HCT116 (cell line): ENCODE results near the gene DRAXIN. TPM values are rescaled to one million over a fixed set of nuclear protein-coding genes. Genes with fewer than 3 reads are reported as not detected.

Source experiments
- ATAC-seq: fragments of 200-7000 bp; cut with Tn5 transposase; 2 replicates; pipeline ENCODE4 v1.9.1; 2020; ENCODE audit warnings: mild to moderate bottlenecking, moderate library complexity
- BruUV-seq: library from RNA; stranded (reverse); fragments of 400-500 nt; replicated peaks from 2 replicates; lab custom pipeline; 2021; lab: Mats Ljungman, UMichigan
- CTCF ChIA-PET: fragments of 300-600 bp; sonication (Branson Sonifier 250); formaldehyde crosslinking; loops from one replicate; lab custom pipeline; 2021; ENCODE audit warnings: antibody characterized with exemption; lab: Charles Lee
- POLR2A ChIA-PET: fragments of 300-600, 350-600 bp; sonication (Branson Sonifier 250); formaldehyde crosslinking; loops from one replicate; lab custom pipeline; 2021; ENCODE audit warnings: antibody characterized with exemption; lab: Charles Lee
- RAD21 ChIA-PET, 2 experiments: fragments of 300-600 bp; sonication (Branson Sonifier 250); formaldehyde crosslinking; loops; one replicate each; lab custom pipeline; 2023; ENCODE audit warnings: low total read pairs in 2 of 2; ENCODE audit not compliant: uncharacterized antibody in 2 of 2, unreplicated experiment in 2 of 2, low non-redundant PET in 1 of 2; lab: Charles Lee
- DNase-seq: peaks from one replicate; pipeline ENCODE4 v3.0.0-alpha.2; 2010; ENCODE audit warnings: low read depth, low spot score
- H2AFZ ChIP-seq: fragments of 200-600 bp; shearing (Covaris generic), sonication (generic); 2 replicates; pipeline ENCODE4 v1.6.1; 2017; ENCODE audit warnings: low read depth, mixed run types, mixed read lengths, antibody characterized with exemption, low read length; ENCODE audit not compliant: poor library complexity, severe bottlenecking
- H3K27ac ChIP-seq: 2 replicates; pipeline ENCODE4 v1.5.1; 2012; ENCODE audit warnings: low read depth, low read length
- H3K27me3 ChIP-seq: fragments of 200-600 bp; sonication (generic); 2 replicates; pipeline ENCODE4 v1.6.1; 2016; ENCODE audit warnings: mixed run types, low read length, mixed read lengths; ENCODE audit not compliant: insufficient read depth
- H3K36me3 ChIP-seq, 2 experiments: fragments of 200-500 bp in 1 of 2; fragments of 200-600 bp in 1 of 2; sonication (Bioruptor generic) in 1 of 2; sonication (generic) in 1 of 2; 2 replicates each; pipeline versions ENCODE4 v1.5.1 to v1.6.1; 2014 to 2016; ENCODE audit warnings: low read length in 2 of 2, inconsistent platforms in 1 of 2, mixed read lengths in 1 of 2, mixed run types in 1 of 2; ENCODE audit not compliant: insufficient read depth in 2 of 2, control insufficient read depth in 1 of 2
- H3K4me1 ChIP-seq, 2 experiments: fragments of 200-600 bp in 1 of 2; sonication (generic) in 1 of 2; 2 replicates each; pipeline versions ENCODE4 v1.5.1 to v1.6.1; 2012 to 2017; ENCODE audit warnings: low read length in 2 of 2, inconsistent platforms in 1 of 2, mild to moderate bottlenecking in 1 of 2, mixed read lengths in 1 of 2, mixed run types in 1 of 2, moderate library complexity in 1 of 2; ENCODE audit not compliant: insufficient read depth in 2 of 2, control insufficient read depth in 1 of 2
- H3K4me2 ChIP-seq: fragments of 200-600 bp; sonication (generic); 2 replicates; pipeline ENCODE4 v1.6.1; 2017; ENCODE audit warnings: mixed run types, low read length, mixed read lengths
- H3K4me3 ChIP-seq, 2 experiments: fragments of 200-600 bp in 1 of 2; sonication (generic) in 1 of 2; replicated peaks in 1 of 2; 2 replicates each; pipeline ENCODE4 v1.5.1; 2011 to 2016; ENCODE audit warnings: low read length in 2 of 2, control low read depth in 1 of 2, low read depth in 1 of 2, mild to moderate bottlenecking in 1 of 2, mixed read lengths in 1 of 2, mixed run types in 1 of 2
- H3K79me2 ChIP-seq: fragments of 200-600 bp; sonication (generic); 2 replicates; pipeline ENCODE4 v1.6.1; 2017; ENCODE audit warnings: mild to moderate bottlenecking, mixed run types, low read length, moderate library complexity, mixed read lengths; ENCODE audit not compliant: insufficient read depth
- H3K9ac ChIP-seq: fragments of 200-600 bp; sonication (generic); 2 replicates; pipeline ENCODE4 v1.6.1; 2016; ENCODE audit warnings: low read length, mixed read lengths
- H3K9me2 ChIP-seq: fragments of 200-600 bp; sonication (generic), shearing (Covaris generic); 2 replicates; pipeline ENCODE4 v1.6.1; 2017; ENCODE audit warnings: mixed run types, mild to moderate bottlenecking, moderate library complexity; ENCODE audit not compliant: insufficient read depth
- H3K9me3 ChIP-seq, 2 experiments: fragments of 200-500 bp in 1 of 2; fragments of 200-600 bp in 1 of 2; sonication (Bioruptor generic) in 1 of 2; sonication (generic) in 1 of 2; 2 replicates each; pipeline ENCODE4 v1.6.1; 2014 to 2017; ENCODE audit warnings: low read length in 2 of 2, mixed read lengths in 2 of 2, inconsistent platforms in 1 of 2, low read depth in 1 of 2, mild to moderate bottlenecking in 1 of 2, mixed run types in 1 of 2, moderate library complexity in 1 of 2; ENCODE audit not compliant: control insufficient read depth in 1 of 2, insufficient read depth in 1 of 2
- H4K20me1 ChIP-seq: fragments of 200-600 bp; sonication (generic), shearing (Covaris generic); 2 replicates; pipeline ENCODE4 v1.6.1; 2017; ENCODE audit warnings: mixed run types, mild to moderate bottlenecking, moderate library complexity; ENCODE audit not compliant: insufficient read depth
- ATF3 ChIP-seq: IDR thresholded peaks from 2 replicates; pipeline ENCODE4 v1.6.1; 2012
- CTCF ChIP-seq, 3 experiments: fragments of 200-600 bp in 1 of 3; sonication (generic) in 1 of 3; IDR thresholded peaks in 2 of 3; conservative IDR thresholded peaks in 1 of 3; 2 replicates each; pipeline ENCODE4 v1.5.1; 2012 to 2017; ENCODE audit warnings: low read depth in 2 of 3, low read length in 2 of 3, antibody characterized with exemption in 1 of 3, borderline replicate concordance in 1 of 3, control low read depth in 1 of 3, mild to moderate bottlenecking in 1 of 3, mixed read lengths in 1 of 3, mixed run types in 1 of 3, moderate library complexity in 1 of 3; ENCODE audit not compliant: insufficient read depth in 1 of 3
- EGR1 ChIP-seq: IDR thresholded peaks from 2 replicates; pipeline ENCODE4 v1.6.1; 2012; ENCODE audit warnings: low read depth
- EZH2phosphoT487 ChIP-seq: fragments of 200-600 bp; IDR thresholded peaks from 2 replicates; pipeline ENCODE4 v1.6.1; 2018; ENCODE audit warnings: antibody characterized with exemption, borderline replicate concordance
- FOSL1 ChIP-seq: IDR thresholded peaks from 2 replicates; pipeline ENCODE4 v1.6.1; 2012; ENCODE audit warnings: low read depth
- MAX ChIP-seq: IDR thresholded peaks from 2 replicates; pipeline ENCODE4 v1.6.1; 2012
- POLR2A ChIP-seq: IDR thresholded peaks from 2 replicates; pipeline ENCODE4 v1.7.0; 2011; ENCODE audit warnings: borderline replicate concordance; ENCODE audit not compliant: insufficient read depth, insufficient read length; ENCODE audit errors: extremely low read depth
- POLR2AphosphoS5 ChIP-seq: IDR thresholded peaks from 2 replicates; pipeline ENCODE4 v1.6.1; 2011; ENCODE audit warnings: mild to moderate bottlenecking, low read depth, low read length, moderate library complexity
- RAD21 ChIP-seq: IDR thresholded peaks from 2 replicates; pipeline ENCODE4 v1.6.1; 2012; ENCODE audit warnings: low read depth, mild to moderate bottlenecking
- REST ChIP-seq: IDR thresholded peaks from 2 replicates; pipeline ENCODE4 v1.6.1; 2012; ENCODE audit warnings: low read depth
- SP1 ChIP-seq: IDR thresholded peaks from 2 replicates; pipeline ENCODE4 v1.6.1; 2012; ENCODE audit warnings: low read depth
- TCF7L2 ChIP-seq: IDR thresholded peaks from 2 replicates; pipeline ENCODE4 v1.7.0; 2011; ENCODE audit warnings: borderline replicate concordance, inconsistent platforms; ENCODE audit not compliant: insufficient read depth, insufficient read length; ENCODE audit errors: extremely low read depth
- YY1 ChIP-seq: IDR thresholded peaks from 2 replicates; pipeline ENCODE4 v1.6.1; 2011; ENCODE audit warnings: low read length, low read depth, moderate library complexity, mild to moderate bottlenecking; ENCODE audit not compliant: insufficient replicate concordance; ENCODE audit errors: extremely low read depth
- ZBTB33 ChIP-seq: IDR thresholded peaks from 2 replicates; pipeline ENCODE4 v1.6.1; 2011; ENCODE audit warnings: mild to moderate bottlenecking, low read length, moderate library complexity; ENCODE audit not compliant: insufficient replicate concordance; ENCODE audit errors: extremely low read depth
- ZNF274 ChIP-seq: fragments of 200-500 bp; sonication (Bioruptor generic); IDR thresholded peaks from 2 replicates; pipeline ENCODE4 v1.6.1; 2014; ENCODE audit warnings: mild to moderate bottlenecking, low read depth, low read length, inconsistent platforms
- intact Hi-C: fragments of 100-400 bp; cut with micrococcal nuclease; formaldehyde crosslinking; loops from 2 replicates; pipeline ENCODE4 v1.10.0; 2022
- total RNA-seq: library from RNA; stranded (reverse); gene quantifications from one replicate; pipeline ENCODE4 v1.2.1, GENCODE V29; 2021; ENCODE audit not compliant: unreplicated experiment

DRAXIN gene
- total RNA-seq, 1 experiment from 2014 or later: 0.47 TPM

GRCh38 chr1:11735531-11735853, 44.0 kb downstream of the DRAXIN start:
- H3K36me3 ChIP-seq: no peaks in the 10 kb centered on the region
- H3K4me2 ChIP-seq: peak overlapping the region; percentile 93
- H2AFZ ChIP-seq: peak overlapping the region; percentile 5
- H3K9me2 ChIP-seq: no peaks in the 10 kb centered on the region
- CTCF ChIA-PET: interaction anchor here (0.7 kb wide), 1 partner anchor 90 kb away, joined by 3 read pairs; no protein-coding TSS in a partner anchor
- BruUV-seq: no TSS peak
- H3K9me3 ChIP-seq: no peaks in the 10 kb centered on the region
- H3K27ac ChIP-seq: no peak overlapping the region
- peaks cover 14 to 38% of the 10 kb centered on the region in 2 experiments for H3K4me1 ChIP-seq
- H4K20me1 ChIP-seq: no peaks in the 10 kb centered on the region
- peak overlapping the region; percentile 77 for H3K9ac ChIP-seq
- peak overlapping the region; percentile 91 to 92 for H3K4me3 ChIP-seq
- intact Hi-C loops: no loop called here
- peaks cover 8% of the 10 kb centered on the region for H3K79me2 ChIP-seq
- TF ChIP-seq ZNF274 (no peak), RAD21 (no peak), MAX (no peak), EZH2phosphoT487 (no peak), POLR2A (no peak), EGR1 (no peak), YY1 (no peak), REST (no peak), ATF3 (no peak), ZBTB33 (no peak), POLR2AphosphoS5 (no peak), TCF7L2 (no peak), SP1 (no peak), FOSL1 (no peak), CTCF (IDR thresholded peaks at IDR 0.05 in 2 of 3, conservative IDR thresholded peaks at IDR 0.05 in 1 of 3; ENCODE audit: borderline replicate concordance in 1 of 3, insufficient read depth in 1 of 3, low read depth in 2 of 3, low read length in 2 of 3) (no peak)
- DNase-seq: no peak
- POLR2A ChIA-PET: no interaction called here
- RAD21 ChIA-PET: no interaction called here
- no peaks in the 10 kb centered on the region for H3K27me3 ChIP-seq
- ATAC-seq: no peak
